Measurements from ENCODE around the gene CNGA3. TPM values are rescaled to one million over a fixed set of nuclear protein-coding genes. Genes with fewer than 3 reads are reported as not detected.

CNGA3 gene
- total RNA-seq = not detected
- long read RNA-seq = 0 reads

DNA sequence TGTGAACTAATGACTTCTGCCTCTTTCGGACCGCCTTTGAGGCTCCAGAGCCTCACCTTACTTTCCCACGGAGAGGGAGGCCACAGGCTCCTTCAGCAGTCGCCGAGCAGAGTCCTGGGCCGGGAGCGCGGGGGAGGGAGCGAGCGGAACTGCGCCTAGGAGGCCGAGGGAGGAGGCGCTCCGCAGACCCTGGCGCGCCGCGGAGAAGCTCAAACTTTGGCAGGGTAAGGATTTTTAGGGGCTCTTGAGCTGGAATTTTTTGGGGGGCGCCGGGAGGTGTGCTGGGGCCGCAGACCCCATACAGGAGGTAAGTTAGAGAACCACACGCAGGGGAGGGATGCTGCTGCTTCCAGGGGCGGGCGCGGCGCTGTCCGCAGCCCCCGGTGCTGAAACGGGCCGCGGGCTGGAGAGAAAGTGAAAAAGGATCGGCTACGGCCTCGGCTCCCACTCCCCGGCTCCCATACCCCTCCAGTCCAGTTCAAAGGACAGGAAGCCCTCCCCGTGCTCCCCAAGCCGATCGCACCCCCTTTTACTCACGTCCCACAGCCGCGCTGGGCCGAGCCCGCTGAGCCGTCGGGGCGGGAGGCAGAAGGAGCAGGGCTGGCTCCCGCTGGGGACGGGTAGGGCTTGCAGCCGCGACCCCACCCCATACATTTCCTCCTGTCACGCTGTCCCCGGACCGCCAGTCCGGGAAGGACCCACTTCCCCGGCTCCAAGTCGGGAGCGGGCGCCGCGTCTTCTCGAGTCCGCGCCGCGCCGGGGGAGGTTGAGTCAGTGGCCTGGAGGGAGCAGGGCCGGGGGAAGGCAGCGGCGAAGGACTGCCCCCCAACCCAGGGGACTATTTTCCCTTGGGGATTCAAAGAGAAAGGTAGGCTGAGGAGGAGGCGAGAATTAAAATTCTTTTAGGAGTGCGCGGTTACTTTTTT lies at the start of gene CNGA3:
Gene CNGA3 (plus strand): TSS at position 146 of the 926 bp plus-strand sequence. CDS start 23,520 bp downstream, outside the sequence.
- H3K4me3 ChIP-seq = no peak within 1 kb of the TSS
- H3K4me1 ChIP-seq = peaks cover 0 to 4% (median 0%) of the 10 kb centered on the region in 4 donors
- peaks cover 10 to 21% of the 10 kb centered on the region in 2 donors for H3K27me3 ChIP-seq
- no peaks in the 10 kb centered on the region for H3K9me3 ChIP-seq
- no peaks in the 10 kb centered on the region for H3K36me3 ChIP-seq
- no peak within 1 kb of the TSS for H3K27ac ChIP-seq
- ATAC-seq (peak in 3 of 4 donors; percentile 32 to 37 (median 37)), DNase-seq (no peak)
- intact Hi-C loops (cut with DNase I) = no loop called here
- WGBS (ENCODE audit: insufficient coverage, low coverage, low lambda C conversion rate, missing lambda C conversion rate) = 12% methylated on average over 16 of the region's 72 CpGs
- TF ChIP-seq CTCF (IDR thresholded peaks at IDR 0.05) = no peak
- TF ChIP-seq POLR2A (IDR thresholded peaks at IDR 0.05) = no peak

- intact Hi-C loops (cut with DNase I) = no loop called here
- Histone ChIP-seq H3K4me3 (no peak overlapping the region), H3K9me3 (no peaks in the 10 kb centered on the region), H3K36me3 (no peaks in the 10 kb centered on the region), H3K27me3 (no peaks in the 10 kb centered on the region), H3K27ac (no peak overlapping the region), H3K4me1 (peaks cover 0 to 27% (median 10%) of the 10 kb centered on the region in 4 donors)
- DNase-seq (no peak), ATAC-seq (no peak)
- WGBS (ENCODE audit: insufficient coverage, low coverage, low lambda C conversion rate, missing lambda C conversion rate) = 78% methylated on average over 5 of the region's 12 CpGs
- TF ChIP-seq CTCF (IDR thresholded peaks at IDR 0.05) (no peak), POLR2A (IDR thresholded peaks at IDR 0.05) (no peak)
These were observed 48.2 kb upstream of the CNGA3 start for GRCh38 chr2:98297817-98298682.

DNA sequence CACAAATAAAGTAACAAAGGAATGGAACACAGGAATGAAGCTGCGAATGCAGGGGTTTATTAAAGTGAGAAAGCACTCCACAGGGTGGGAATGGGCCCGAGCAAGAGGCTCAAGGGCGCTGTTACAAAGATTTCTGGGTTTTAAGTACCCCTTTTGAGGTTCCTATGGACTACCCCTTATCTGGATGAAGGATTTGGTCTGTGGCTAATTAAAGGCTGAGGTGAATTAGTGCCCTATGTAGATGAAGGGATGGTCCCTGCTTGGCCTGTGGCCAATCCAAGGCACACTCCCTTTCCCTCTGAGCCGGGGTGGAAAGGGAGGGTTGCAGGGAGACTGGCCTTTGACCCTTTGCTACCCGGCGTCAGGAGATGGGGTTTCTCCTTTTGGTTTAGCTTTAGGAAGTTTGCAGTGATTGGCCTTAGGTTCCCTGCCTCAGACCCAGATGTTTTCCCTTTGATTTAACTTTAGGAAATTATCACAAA lies 47.5 kb upstream of the CNGA3 start:
- no peaks in the 10 kb centered on the region for H3K9me3 ChIP-seq
- intact Hi-C loops (cut with DNase I) = no loop called here
- TF ChIP-seq CTCF (IDR thresholded peaks at IDR 0.05) = no peak
- no peak for TF ChIP-seq POLR2A (IDR thresholded peaks at IDR 0.05)
- H3K27ac ChIP-seq = no peak overlapping the region
- no peaks in the 10 kb centered on the region for H3K36me3 ChIP-seq
- 53% methylated on average over 5 of the region's 6 CpGs for WGBS (ENCODE audit: insufficient coverage, low coverage, low lambda C conversion rate, missing lambda C conversion rate)
- H3K4me1 ChIP-seq = peaks cover 0 to 27% (median 10%) of the 10 kb centered on the region in 4 donors
- DNase-seq = no peak
- no peak for ATAC-seq
- no peak overlapping the region for H3K4me3 ChIP-seq
- no peaks in the 10 kb centered on the region for H3K27me3 ChIP-seq

GRCh38 chr2:98299211-98299905 lies 46.9 kb upstream of the CNGA3 start:
- WGBS (ENCODE audit: insufficient coverage, low coverage, low lambda C conversion rate, missing lambda C conversion rate) = 77% methylated on average over 4 of the region's 8 CpGs

More at GRCh38 chr2:98299211-98299905, 46.9 kb upstream of the CNGA3 start:
- intact Hi-C loops (cut with DNase I) = no loop called here
- no peak for DNase-seq
- H3K9me3 ChIP-seq = no peaks in the 10 kb centered on the region
- no peaks in the 10 kb centered on the region for H3K27me3 ChIP-seq
- H3K4me1 ChIP-seq = peaks cover 0 to 24% (median 9%) of the 10 kb centered on the region in 4 donors
- TF ChIP-seq POLR2A (IDR thresholded peaks at IDR 0.05) = no peak
- no peak for TF ChIP-seq CTCF (IDR thresholded peaks at IDR 0.05)
- no peak overlapping the region for H3K4me3 ChIP-seq
- no peak for ATAC-seq
- H3K27ac ChIP-seq = no peak overlapping the region
- no peaks in the 10 kb centered on the region for H3K36me3 ChIP-seq
